ENCODE data around the gene CD74. TPM values are rescaled to one million over a fixed set of nuclear protein-coding genes. Genes with fewer than 3 reads are reported as not detected.

Gene CD74
- total RNA-seq, 4 donors from 2014 or later, result 287 to 675 (median 493) TPM

DNA sequence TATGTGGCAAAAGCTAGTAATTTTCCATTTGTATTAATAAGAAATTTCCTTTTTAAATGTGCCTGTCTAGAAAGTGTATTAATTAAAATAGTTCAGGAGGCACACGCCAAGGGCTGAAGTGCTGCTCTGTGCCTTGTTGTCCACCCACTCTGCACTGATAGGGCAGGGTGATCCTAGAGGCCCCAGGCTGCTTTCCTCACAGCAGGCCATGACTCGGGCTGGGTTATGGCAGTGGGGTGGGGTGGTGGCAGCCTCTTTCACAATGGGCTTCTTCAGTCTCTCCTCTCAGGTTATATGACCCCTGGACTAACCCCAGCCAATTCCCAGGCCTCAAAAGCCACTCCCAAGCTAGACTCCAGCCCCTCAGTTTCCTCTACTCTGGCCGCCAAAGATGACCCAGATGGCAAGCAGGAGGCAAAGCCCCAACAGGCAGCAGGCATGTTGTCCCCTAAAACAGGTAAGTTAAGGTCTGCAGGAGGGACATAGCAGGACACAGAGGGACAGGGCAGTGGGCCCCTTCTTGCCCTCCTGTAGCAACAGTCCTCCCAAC is 19.5 kb downstream of the CD74 start:
- Histone ChIP-seq H3K36me3 (peaks cover 38 to 57% of the 10 kb centered on the region in 2 donors), H3K4me3 (replicated peaks in 1 of 3) (no peak overlapping the region), H3K4me1 (no peaks in the 10 kb centered on the region), H3K27ac (no peak overlapping the region), H3K9me3 (no peaks in the 10 kb centered on the region), H3K27me3 (no peaks in the 10 kb centered on the region)
- DNase-seq, result no peak
- no peak for TF ChIP-seq POLR2A (IDR thresholded peaks at IDR 0.05)
- TF ChIP-seq, protein P1, sequence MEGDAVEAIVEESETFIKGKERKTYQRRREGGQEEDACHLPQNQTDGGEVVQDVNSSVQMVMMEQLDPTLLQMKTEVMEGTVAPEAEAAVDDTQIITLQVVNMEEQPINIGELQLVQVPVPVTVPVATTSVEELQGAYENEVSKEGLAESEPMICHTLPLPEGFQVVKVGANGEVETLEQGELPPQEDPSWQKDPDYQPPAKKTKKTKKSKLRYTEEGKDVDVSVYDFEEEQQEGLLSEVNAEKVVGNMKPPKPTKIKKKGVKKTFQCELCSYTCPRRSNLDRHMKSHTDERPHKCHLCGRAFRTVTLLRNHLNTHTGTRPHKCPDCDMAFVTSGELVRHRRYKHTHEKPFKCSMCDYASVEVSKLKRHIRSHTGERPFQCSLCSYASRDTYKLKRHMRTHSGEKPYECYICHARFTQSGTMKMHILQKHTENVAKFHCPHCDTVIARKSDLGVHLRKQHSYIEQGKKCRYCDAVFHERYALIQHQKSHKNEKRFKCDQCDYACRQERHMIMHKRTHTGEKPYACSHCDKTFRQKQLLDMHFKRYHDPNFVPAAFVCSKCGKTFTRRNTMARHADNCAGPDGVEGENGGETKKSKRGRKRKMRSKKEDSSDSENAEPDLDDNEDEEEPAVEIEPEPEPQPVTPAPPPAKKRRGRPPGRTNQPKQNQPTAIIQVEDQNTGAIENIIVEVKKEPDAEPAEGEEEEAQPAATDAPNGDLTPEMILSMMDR (IDR thresholded peaks at IDR 0.05), result no peak
- intact Hi-C loops (cut with DNase I), result no loop called here
- WGBS, 2 donors, result 91 to 96% methylated on average over 2 to 3 of the region's 3 CpGs

DNA sequence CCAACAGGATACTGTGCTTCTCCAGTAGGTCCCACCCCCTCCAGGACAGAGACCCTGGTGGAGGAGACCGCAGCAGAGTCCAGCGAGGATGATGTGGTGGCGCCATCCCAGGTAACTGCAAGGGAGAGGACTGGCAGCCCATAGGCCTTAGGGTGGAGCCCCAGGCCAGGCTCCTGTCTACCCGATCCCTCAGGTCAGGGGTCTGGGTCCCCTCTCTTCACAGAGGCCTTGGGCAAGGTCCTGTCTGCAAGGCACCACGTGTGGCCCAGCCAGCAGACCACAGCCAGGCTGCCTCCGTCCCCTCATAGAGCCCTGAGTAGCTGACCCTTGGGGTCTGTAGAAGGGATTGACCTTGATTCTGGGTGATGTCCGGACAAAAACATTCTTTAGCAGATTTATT is 20.0 kb downstream of the CD74 start:
- H3K4me3 ChIP-seq (replicated peaks in 1 of 3), result no peak overlapping the region
- peaks cover 38 to 62% of the 10 kb centered on the region in 2 donors for H3K36me3 ChIP-seq
- H3K4me1 ChIP-seq, result no peaks in the 10 kb centered on the region
- TF ChIP-seq, protein P1 (IDR thresholded peaks at IDR 0.05), result no peak
- no peak for TF ChIP-seq POLR2A (IDR thresholded peaks at IDR 0.05)
- H3K27me3 ChIP-seq, result no peaks in the 10 kb centered on the region
- intact Hi-C loops (cut with DNase I), result no loop called here
- WGBS, 2 donors, result 93 to 98% methylated on average over 6 to 7 of the region's 7 CpGs
- H3K27ac ChIP-seq, result no peak overlapping the region
- H3K9me3 ChIP-seq, result no peaks in the 10 kb centered on the region
- DNase-seq, result no peak

DNA sequence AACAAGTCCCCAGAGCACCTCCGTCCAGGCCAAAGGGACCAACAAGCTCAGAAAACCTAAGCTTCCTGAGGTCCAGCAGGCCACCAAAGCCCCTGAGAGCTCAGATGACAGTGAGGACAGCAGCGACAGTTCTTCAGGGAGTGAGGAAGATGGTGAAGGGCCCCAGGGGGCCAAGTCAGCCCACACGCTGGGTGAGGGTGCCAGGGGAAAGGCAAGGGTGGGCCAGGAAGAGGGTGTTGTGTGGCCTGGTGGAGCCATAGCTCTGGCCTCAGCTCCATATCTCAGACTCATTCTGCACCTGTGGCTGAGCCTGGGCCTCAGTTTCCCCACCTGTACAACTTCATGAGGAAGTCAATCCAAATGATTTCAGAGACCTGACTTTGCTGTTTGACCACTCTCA is 20.7 kb downstream of the CD74 start:
- no peaks in the 10 kb centered on the region for H3K9me3 ChIP-seq
- WGBS, 2 donors, result 81 to 87% methylated on average over 3 of the region's 3 CpGs
- TF ChIP-seq POLR2A (IDR thresholded peaks at IDR 0.05), result no peak
- TF ChIP-seq, protein P1 (IDR thresholded peaks at IDR 0.05), result no peak
- H3K36me3 ChIP-seq, result peaks cover 38 to 65% of the 10 kb centered on the region in 2 donors
- H3K4me1 ChIP-seq, result no peaks in the 10 kb centered on the region
- no peak overlapping the region for H3K27ac ChIP-seq
- intact Hi-C loops (cut with DNase I), result no loop called here
- H3K4me3 ChIP-seq (replicated peaks in 1 of 3), result no peak overlapping the region
- H3K27me3 ChIP-seq, result no peaks in the 10 kb centered on the region
- DNase-seq, result no peak

DNA sequence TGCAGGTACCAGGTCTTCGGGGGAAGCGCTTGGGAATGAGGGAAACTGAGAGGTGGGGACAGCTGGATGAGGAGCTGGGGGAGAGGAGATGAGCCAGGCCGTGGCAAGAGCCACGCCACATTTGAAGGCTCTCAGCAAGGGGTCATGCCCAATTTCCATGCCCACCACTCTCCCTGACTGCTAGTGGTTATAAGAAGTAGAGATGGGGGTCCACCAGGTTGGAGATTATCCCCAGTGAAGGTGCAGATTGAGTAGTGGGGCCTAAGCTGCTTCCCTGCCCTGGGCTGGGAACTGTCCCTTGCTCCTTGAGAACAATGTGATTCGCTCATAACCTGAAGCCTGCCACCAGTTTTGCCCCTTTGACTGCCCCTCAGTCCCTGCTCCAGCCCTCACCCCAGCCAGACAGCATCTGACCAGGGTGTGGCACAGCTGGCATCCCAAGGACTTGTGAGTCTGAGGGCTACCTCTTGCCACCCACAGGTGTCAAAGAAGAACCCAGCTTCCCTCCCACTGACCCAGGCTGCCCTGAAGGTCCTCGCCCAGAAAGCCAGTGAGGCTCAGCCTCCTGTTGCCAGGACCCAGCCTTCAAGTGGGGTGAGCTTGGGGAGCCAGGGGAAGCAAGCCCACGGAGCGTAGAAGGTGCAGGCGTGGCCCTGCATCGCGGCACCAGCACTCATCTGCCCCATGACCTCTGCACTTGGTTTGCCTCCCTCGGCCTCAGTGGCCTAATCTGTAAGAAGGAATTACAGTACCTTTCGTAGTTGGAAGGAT is 21.5 kb downstream of the CD74 start:
- Histone ChIP-seq H3K27me3 (no peaks in the 10 kb centered on the region), H3K27ac (no peak overlapping the region), H3K9me3 (no peaks in the 10 kb centered on the region), H3K4me3 (replicated peaks in 1 of 3) (no peak overlapping the region), H3K4me1 (no peaks in the 10 kb centered on the region), H3K36me3 (peaks cover 38 to 66% of the 10 kb centered on the region in 2 donors)
- TF ChIP-seq POLR2A (IDR thresholded peaks at IDR 0.05), result no peak
- TF ChIP-seq, protein P1 (IDR thresholded peaks at IDR 0.05), result no peak
- 89% methylated on average over 11 to 12 of the region's 13 CpGs for WGBS, 2 donors
- intact Hi-C loops (cut with DNase I), result no loop called here
- no peak for DNase-seq

Measured in thyroid gland (tissue), 4 donors.